Measurements from ENCODE around the gene NFE2.

GRCh38 chr12:54249489-54249888 lies 51.3 kb downstream of the NFE2 start:
- TF ChIP-seq CTCF (IDR thresholded peaks at IDR 0.05), result no peak
- no peak for TF ChIP-seq ZFX (IDR thresholded peaks at IDR 0.05; ENCODE audit: borderline replicate concordance)
